GM12864 (cell line): ENCODE measurements around the gene APCDD1L.

ENCODE experiments used
- DNase-seq: peaks from one replicate; pipeline ENCODE4 v3.0.0-alpha.2; 2011; ENCODE audit warnings: low read depth
- H3K4me3 ChIP-seq: 2 replicates; pipeline ENCODE4 v1.5.1; 2011; ENCODE audit warnings: mild to moderate bottlenecking, low read depth, low read length, control low read depth
- TF ChIP-seq, protein P1 (sequence below): IDR thresholded peaks from 2 replicates; pipeline ENCODE4 v1.5.1; 2011; ENCODE audit warnings: low read depth, mild to moderate bottlenecking, moderate library complexity, low read length, control low read depth, inconsistent platforms; ENCODE audit errors: missing control alignments

APCDD1L gene

DNA sequence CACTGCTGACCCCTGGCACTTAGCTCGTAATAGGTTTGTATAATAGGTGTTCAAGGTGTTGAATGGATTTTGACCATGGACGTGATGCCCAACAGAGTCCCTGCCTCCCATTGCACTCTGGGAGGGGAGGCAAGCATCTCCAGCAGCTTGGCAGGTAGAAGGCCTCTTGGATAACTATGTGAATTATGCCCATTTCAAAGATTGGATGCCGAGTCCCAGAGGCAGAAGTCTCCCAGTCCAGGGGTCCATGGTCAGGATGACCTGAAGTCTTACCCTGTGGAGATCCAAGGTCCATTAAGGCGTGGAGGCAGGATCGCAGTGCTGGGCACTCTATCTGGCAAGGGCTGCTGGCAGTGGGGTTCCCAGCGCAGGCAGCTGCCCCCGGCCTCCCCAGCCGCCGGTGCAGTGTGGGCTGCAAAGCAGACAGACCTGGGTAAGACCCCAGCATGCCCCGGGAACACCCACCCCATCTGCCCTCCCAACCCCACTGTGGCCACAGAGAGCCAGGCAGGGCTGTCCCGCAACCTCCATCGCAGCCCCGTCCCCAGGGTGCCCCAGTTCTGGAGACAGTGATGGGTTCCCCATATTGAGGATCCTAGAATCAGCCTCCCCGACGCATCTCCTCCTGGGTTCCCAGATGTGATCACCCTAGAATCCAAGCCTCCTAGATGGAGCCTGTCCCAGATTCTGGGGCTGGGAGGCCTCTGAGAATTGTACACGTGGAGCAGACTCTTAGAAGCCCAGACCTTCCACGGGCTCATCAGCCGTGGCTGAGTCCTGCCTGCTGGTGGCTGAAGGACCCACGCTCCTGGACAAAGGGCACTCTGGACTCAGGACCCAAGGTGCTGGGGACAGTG lies 44.6 kb downstream of the APCDD1L start:
- no peak for DNase-seq

DNA sequence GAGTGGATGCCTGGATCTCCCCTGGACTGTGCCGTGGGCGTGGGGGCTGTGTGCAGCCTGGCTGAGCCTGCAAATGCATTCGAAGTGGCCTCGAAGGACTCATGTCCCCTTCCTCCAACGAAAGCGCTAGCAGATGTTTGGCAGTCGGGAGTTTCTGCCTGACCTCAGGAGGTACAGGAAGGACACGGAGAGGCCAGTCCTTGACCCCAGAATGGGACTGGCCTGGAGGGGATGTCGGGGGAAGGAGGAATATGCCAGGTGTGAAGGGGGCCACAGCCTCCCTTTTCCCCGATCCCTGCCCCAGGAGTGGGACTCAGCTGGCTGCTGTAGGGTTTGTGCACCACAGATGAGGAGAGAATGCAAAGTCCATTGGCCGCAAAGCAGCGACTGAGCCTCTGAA lies 45.6 kb downstream of the APCDD1L start:
- TF ChIP-seq, protein P1, sequence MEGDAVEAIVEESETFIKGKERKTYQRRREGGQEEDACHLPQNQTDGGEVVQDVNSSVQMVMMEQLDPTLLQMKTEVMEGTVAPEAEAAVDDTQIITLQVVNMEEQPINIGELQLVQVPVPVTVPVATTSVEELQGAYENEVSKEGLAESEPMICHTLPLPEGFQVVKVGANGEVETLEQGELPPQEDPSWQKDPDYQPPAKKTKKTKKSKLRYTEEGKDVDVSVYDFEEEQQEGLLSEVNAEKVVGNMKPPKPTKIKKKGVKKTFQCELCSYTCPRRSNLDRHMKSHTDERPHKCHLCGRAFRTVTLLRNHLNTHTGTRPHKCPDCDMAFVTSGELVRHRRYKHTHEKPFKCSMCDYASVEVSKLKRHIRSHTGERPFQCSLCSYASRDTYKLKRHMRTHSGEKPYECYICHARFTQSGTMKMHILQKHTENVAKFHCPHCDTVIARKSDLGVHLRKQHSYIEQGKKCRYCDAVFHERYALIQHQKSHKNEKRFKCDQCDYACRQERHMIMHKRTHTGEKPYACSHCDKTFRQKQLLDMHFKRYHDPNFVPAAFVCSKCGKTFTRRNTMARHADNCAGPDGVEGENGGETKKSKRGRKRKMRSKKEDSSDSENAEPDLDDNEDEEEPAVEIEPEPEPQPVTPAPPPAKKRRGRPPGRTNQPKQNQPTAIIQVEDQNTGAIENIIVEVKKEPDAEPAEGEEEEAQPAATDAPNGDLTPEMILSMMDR = no peak
- H3K4me3 ChIP-seq = no peak overlapping the region
- DNase-seq = no peak

More for the DNA sequence above, 44.6 kb downstream of the APCDD1L start:
- H3K4me3 ChIP-seq = no peak overlapping the region
- TF ChIP-seq, protein P1 = no peak

DNA sequence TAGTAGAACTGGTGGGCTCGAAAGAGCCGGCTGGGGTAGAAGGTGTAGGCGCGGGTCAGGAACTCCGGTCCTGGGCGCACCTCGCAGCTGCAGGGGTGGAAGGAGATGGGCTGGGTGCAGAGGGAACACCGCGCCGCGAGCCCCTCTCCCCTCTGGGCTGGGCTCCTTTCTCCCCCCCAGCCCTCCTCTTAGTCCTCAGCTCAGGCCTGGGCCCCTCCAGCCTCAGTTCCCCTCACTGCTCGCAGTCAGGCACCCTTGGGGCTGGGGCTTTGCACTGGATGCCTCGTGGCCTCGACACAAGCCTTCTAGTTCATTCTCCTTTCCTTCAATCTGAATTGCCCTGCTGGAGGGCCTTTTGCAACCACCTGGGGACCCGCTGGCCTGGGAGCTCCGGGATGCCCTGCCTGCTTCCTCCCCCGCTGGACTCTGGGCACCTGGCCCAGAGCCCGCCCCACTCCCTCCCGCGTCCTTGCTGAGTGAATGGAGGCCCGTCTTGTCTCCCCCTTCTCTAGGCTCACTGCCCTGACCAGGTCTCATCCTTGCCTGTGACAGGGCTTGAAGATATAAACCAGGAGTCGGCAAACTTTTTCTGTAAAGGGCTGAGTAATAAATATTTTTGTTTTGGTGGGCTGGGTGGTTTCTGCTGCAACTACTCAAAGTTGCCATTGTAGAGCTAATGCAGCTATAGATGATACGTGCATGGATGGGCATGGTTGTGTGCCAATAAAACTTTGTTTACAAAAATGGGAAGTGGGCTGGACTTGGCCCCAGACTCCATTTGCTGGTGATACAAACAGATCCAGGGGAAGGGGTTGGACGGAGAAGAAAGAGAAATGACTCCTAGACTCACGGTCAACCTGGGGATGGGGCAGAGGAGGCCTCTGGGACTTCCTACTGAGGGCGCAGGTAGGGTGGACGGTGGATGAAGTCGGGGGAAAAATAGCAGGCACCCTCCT lies 47.3 kb downstream of the APCDD1L start:
- TF ChIP-seq, protein P1 = no peak
- no peak overlapping the region for H3K4me3 ChIP-seq
- no peak for DNase-seq

DNA sequence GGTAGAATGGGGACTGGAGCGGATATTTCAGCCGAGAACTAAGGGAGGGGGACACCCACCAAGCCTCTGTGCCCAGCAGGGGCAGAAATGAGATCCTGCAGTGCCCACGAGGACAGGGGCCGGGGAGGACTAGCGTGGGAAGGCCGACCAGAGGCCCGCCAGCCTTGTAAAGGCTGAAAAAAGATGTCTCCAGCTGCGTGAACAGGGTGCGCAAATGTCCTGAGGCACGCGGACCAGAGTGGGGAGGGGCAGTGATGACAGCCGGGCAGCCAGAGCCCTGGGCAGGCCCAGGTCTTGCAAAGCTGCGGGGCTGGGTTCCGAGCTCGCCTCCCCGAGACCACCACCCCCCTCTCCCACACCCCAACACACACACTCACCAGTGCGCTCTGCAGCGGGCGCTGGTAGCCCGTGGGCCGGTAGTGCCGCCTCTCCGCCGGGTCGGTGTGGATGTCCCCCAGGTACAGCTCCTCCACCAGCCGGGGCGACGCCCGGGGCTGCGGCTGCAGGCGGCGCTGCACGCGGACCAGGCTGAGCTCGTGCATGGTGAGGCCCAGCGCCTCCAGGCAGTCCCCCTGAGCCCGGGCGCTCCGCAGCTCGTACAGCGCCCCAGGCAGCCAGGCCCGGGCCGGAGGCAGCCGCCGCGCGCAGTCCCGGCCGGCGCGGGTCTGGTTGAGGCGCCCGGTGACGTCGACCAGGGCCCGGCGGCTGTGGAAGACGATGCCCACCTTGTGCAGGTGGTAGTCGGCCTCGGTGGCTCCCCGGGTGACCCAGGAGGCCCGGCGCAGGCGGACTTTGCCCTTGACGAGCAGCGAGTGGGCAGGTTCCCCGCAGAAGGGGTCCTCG lies 48.2 kb downstream of the APCDD1L start:
- DNase-seq = no peak
- TF ChIP-seq, protein P1 = no peak
- H3K4me3 ChIP-seq = no peak overlapping the region

DNA sequence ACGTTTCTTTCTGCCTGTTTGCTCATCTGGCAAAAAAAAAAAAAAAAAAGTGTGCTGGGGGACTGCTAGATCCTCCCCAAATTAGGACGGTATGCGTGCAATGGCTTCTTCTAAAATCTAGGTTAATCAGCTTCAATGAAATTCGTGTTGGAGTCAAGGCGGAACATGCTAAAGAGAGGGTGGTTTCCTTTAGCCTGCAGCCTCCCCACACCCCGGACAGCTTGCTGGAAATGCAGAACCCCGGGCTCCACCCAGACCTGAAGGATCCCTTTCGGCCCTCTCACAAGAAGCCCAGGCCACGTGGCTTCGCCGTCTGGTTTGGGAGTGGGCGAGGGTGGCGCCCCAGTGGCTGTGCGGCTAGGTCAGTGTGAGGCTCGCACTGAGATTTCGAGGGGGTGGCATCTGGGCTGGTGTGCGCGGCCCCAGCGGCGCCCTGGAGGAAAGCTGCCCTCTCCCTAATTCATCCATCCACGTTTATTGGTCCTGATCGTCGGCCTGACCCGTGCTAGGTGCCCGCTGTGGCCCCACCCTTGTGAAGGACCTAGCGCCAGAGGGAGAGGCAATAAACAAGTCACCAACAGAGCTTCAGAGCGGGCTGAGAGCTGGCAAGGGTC lies 49.0 kb downstream of the APCDD1L start:
- TF ChIP-seq, protein P1 = no peak
- DNase-seq = no peak
- no peak overlapping the region for H3K4me3 ChIP-seq

DNA sequence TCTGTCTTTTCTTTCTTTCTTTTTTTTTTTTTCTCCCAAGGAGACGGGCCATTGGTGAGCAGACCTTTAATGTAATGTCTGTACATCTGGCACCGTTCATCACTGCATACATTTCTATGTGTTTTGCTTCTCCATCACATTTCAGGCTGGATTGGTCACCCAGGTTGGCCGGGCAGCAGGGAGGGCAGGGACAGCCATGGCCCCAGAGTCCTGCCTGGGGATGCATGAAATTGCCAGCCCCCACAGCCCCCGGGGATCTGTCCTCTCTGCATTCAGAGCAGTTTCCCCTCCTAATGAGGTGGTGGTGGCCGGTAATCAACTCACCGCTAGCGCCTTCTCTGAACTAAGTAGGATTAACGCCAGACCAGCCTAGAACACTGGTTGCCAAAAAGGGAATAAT lies 50.4 kb downstream of the APCDD1L start:
- TF ChIP-seq, protein P1 = no peak
- DNase-seq = no peak
- H3K4me3 ChIP-seq = no peak overlapping the region
